SU-DHL-6 (cell line): ENCODE results near the gene FKRP.

Experiments
- H2AFZ ChIP-seq: fragments of 200-600 bp; sonication (generic); 2 replicates; pipeline ENCODE4 v1.6.1; 2014; ENCODE audit warnings: low read depth, mild to moderate bottlenecking, moderate library complexity, mixed read lengths, antibody characterized with exemption, low read length; ENCODE audit not compliant: severe bottlenecking
- H3F3A ChIP-seq: fragments of 200-600 bp; shearing (Covaris generic); 2 replicates; pipeline ENCODE4 v1.6.0; 2016; ENCODE audit warnings: antibody characterized with exemption, mild to moderate bottlenecking; ENCODE audit not compliant: insufficient read depth
- H3K27ac ChIP-seq: fragments of 200-600 bp; sonication (generic); 2 replicates; pipeline ENCODE4 v1.5.1; 2016; ENCODE audit warnings: low read depth, mild to moderate bottlenecking, low read length, moderate library complexity, mixed read lengths
- H3K27me3 ChIP-seq: fragments of 200-600 bp; sonication (generic), shearing (Covaris generic); 2 replicates; pipeline ENCODE4 v1.6.0; 2014; ENCODE audit warnings: mild to moderate bottlenecking, low read length
- H3K36me3 ChIP-seq: fragments of 200-600 bp; sonication (generic); 2 replicates; pipeline ENCODE4 v1.6.1; 2014; ENCODE audit warnings: mild to moderate bottlenecking, low read length, mixed read lengths
- H3K4me2 ChIP-seq: fragments of 300-600, 200-600 bp; shearing (Covaris generic), sonication (generic); 2 replicates; pipeline ENCODE4 v1.6.0; 2014; ENCODE audit warnings: low read length, low read depth, mild to moderate bottlenecking; ENCODE audit not compliant: poor library complexity, severe bottlenecking
- H3K4me3 ChIP-seq: fragments of 200-600 bp; sonication (generic); 2 replicates; pipeline ENCODE4 v1.5.1; 2014; ENCODE audit warnings: antibody characterized with exemption, low read length, mild to moderate bottlenecking, mixed read lengths; ENCODE audit not compliant: insufficient read depth, poor library complexity, severe bottlenecking
- H3K79me2 ChIP-seq: fragments of 200-600 bp; sonication (generic); 2 replicates; pipeline ENCODE4 v1.6.1; 2014; ENCODE audit warnings: mild to moderate bottlenecking, low read length, moderate library complexity; ENCODE audit not compliant: insufficient read depth
- H3K9ac ChIP-seq: fragments of 200-600 bp; sonication (generic); 2 replicates; pipeline ENCODE4 v1.7.0; 2014; ENCODE audit warnings: mild to moderate bottlenecking, low read length
- H3K9me2 ChIP-seq: fragments of 200-600 bp; sonication (generic); replicated peaks from 2 replicates; pipeline ENCODE4 v1.6.1; 2014; ENCODE audit warnings: low read length; ENCODE audit not compliant: insufficient read depth
- H3K9me3 ChIP-seq: fragments of 200-600 bp; sonication (generic); 2 replicates; pipeline ENCODE4 v1.6.1; 2014; ENCODE audit warnings: low read length, mixed read lengths; ENCODE audit not compliant: insufficient read depth
- H4K20me1 ChIP-seq: fragments of 200-600 bp; sonication (generic); 2 replicates; pipeline ENCODE4 v1.6.1; 2014; ENCODE audit warnings: low read depth, mild to moderate bottlenecking, antibody characterized with exemption, low read length, moderate library complexity, mixed read lengths
- EZH2phosphoT487 ChIP-seq: fragments of 200-600 bp; sonication (generic), shearing (Covaris generic); conservative IDR thresholded peaks from 2 replicates; pipeline ENCODE4 v1.6.1; 2018; ENCODE audit warnings: mild to moderate bottlenecking, antibody characterized with exemption, low read length, moderate library complexity, mixed read lengths
- TF ChIP-seq, protein P1 (sequence below): fragments of 200-600 bp; sonication (generic); IDR thresholded peaks from one replicate; pipeline ENCODE4 v1.5.1; 2017; ENCODE audit warnings: antibody characterized with exemption, mild to moderate bottlenecking, low read length, moderate library complexity; ENCODE audit not compliant: insufficient read depth, poor library complexity, severe bottlenecking

FKRP gene

DNA sequence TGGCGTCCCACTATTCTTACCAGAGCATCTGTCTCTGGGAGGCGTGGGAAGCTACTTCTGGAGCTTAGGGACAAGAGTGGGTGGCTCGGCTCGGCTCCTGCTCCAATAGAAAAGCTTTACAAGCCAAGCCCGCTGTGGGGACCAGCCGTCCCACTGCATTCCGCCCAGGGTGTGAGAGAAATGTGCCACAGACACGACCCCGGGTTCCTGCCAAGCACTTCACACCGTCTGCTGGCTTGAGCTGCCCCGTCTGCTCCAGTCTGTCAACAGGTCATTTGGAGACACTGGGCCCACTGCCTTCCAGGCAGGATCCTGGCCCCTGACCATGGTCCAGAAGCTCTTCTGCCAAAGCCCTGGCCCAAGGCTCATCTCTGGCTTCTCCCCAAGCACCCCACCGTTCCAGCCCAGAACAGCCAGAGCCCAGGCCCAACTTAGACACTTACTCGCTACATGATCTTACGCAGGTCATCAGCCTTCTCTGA is 6.5 kb upstream of the FKRP start:
- Histone ChIP-seq H3K4me3 (no peak overlapping the region), H3K9me2 (no peaks in the 10 kb centered on the region), H3K27me3 (no peaks in the 10 kb centered on the region), H4K20me1 (no peaks in the 10 kb centered on the region; the same call in 1 of the 2 replicates), H3K4me2 (no peak overlapping the region), H3K36me3 (peaks cover 4% of the 10 kb centered on the region; the same call in 1 of the 2 replicates), H2AFZ (no peak overlapping the region), H3K27ac (no peak overlapping the region), H3K9ac (no peak overlapping the region), H3K79me2 (peaks cover 78% of the 10 kb centered on the region), H3K9me3 (no peaks in the 10 kb centered on the region), H3F3A (no peaks in the 10 kb centered on the region)
- no peak for TF ChIP-seq EZH2phosphoT487
- TF ChIP-seq, protein P1, sequence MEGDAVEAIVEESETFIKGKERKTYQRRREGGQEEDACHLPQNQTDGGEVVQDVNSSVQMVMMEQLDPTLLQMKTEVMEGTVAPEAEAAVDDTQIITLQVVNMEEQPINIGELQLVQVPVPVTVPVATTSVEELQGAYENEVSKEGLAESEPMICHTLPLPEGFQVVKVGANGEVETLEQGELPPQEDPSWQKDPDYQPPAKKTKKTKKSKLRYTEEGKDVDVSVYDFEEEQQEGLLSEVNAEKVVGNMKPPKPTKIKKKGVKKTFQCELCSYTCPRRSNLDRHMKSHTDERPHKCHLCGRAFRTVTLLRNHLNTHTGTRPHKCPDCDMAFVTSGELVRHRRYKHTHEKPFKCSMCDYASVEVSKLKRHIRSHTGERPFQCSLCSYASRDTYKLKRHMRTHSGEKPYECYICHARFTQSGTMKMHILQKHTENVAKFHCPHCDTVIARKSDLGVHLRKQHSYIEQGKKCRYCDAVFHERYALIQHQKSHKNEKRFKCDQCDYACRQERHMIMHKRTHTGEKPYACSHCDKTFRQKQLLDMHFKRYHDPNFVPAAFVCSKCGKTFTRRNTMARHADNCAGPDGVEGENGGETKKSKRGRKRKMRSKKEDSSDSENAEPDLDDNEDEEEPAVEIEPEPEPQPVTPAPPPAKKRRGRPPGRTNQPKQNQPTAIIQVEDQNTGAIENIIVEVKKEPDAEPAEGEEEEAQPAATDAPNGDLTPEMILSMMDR, result no peak

DNA sequence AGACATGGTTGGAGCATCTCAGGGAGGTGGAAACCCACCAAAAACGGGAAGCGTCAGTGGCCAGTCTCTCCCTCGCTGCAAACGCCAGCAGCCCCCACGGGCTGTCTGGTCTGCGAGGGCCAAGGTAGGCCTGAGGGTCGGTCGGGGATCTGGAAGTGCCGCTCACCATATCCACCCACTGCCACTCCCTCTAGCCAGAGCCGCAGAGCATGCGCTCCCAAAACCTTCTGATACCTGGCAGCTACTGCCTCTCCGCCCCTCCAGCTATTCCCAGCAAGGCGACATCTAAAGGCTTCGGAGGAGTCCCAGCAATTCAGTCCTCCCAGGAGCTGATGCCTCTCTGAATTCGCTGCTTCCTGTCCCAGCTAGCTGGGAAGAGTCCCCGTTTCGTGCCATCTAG is 4.4 kb upstream of the FKRP start:
- Histone ChIP-seq H3K27ac (no peak overlapping the region), H3K4me2 (no peak overlapping the region), H3F3A (no peaks in the 10 kb centered on the region), H3K9me3 (no peaks in the 10 kb centered on the region), H3K9me2 (no peaks in the 10 kb centered on the region), H3K36me3 (0 out of 2 replicates have a peak, but pooled peaks cover 4% of the 10 kb centered on the region), H4K20me1 (no peaks in the 10 kb centered on the region; the same call in 1 of the 2 replicates), H3K27me3 (no peaks in the 10 kb centered on the region), H3K9ac (no peak overlapping the region), H2AFZ (no peak overlapping the region), H3K79me2 (peaks cover 94% of the 10 kb centered on the region), H3K4me3 (no peak overlapping the region)
- TF ChIP-seq, protein P1, result no peak
- TF ChIP-seq EZH2phosphoT487, result no peak

DNA sequence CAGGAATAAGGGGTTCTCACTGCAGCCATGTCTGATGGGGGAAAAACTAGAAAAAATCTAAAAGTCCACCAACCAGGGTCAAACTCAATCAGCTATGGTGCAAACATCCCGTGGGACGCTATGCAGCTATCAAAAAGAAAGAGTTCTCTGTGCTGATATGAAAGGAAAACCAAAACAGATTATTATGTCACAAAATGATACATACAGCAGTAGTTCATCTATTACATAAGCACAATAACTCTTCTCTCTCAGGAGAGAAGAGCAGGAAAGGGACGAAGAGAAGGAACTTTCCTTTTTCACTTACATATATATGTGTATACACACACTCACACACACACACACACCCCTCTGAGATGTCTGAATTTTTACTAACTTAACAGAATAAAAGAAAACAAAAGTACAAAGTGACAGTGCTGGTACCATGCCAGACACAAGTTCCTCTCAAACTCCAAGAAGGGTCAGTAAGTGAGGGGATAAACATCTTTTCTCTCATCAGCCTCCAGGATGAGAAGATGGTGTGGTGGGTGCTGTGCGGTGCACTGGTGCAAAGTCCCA is 2.9 kb upstream of the FKRP start:
- TF ChIP-seq, protein P1, result no peak
- TF ChIP-seq EZH2phosphoT487, result no peak
- Histone ChIP-seq H4K20me1 (no peaks in the 10 kb centered on the region; the same call in 1 of the 2 replicates), H3K4me2 (no peak overlapping the region), H3F3A (peaks cover 5% of the 10 kb centered on the region; the same call in 1 of the 2 replicates), H3K36me3 (0 out of 2 replicates have a peak, but pooled peaks cover 3% of the 10 kb centered on the region), H3K9me3 (no peaks in the 10 kb centered on the region), H3K27ac (no peak overlapping the region), H3K27me3 (no peaks in the 10 kb centered on the region), H3K9ac (no peak overlapping the region), H3K4me3 (no peak overlapping the region), H3K79me2 (peaks cover 85% of the 10 kb centered on the region), H2AFZ (no peak overlapping the region), H3K9me2 (no peaks in the 10 kb centered on the region)
